A549 (cell line): Measurements from ENCODE around the gene ACTN2. TPM values are rescaled to one million over a fixed set of nuclear protein-coding genes. Genes with fewer than 3 reads are reported as not detected.

Source experiments
- ATAC-seq, 2 experiments: fragments of 200-7000 bp in 1 of 2; fragments of >200 bp in 1 of 2; cut with Nextera tagmentation in 1 of 2; cut with Tn5 transposase in 1 of 2; 3 replicates each; pipeline versions ENCODE4 v1.8.0 to v1.9.1; 2018 to 2020; ENCODE audit warnings: mild to moderate bottlenecking in 1 of 2, moderate library complexity in 1 of 2
- CTCF ChIA-PET: fragments of 300-600 bp; sonication (Branson Sonifier 250); formaldehyde crosslinking; extraction: SDS; loops from one replicate; lab custom pipeline; 2021; ENCODE audit warnings: antibody characterized with exemption, inconsistent platforms; lab: Yijun Ruan, JAX
- POLR2A ChIA-PET: fragments of 350-600 bp; formaldehyde crosslinking; extraction: SDS; loops from one replicate; lab custom pipeline; 2021; ENCODE audit warnings: antibody characterized with exemption, inconsistent platforms; lab: Yijun Ruan, JAX
- DNase-seq, 2 experiments: peaks; one replicate each; pipeline versions ENCODE4 v3.0.0 to v3.0.0-alpha.2; 2011 to 2016; ENCODE audit warnings: low read depth in 1 of 2, low spot score in 1 of 2
- FAIRE-seq: peaks from 2 replicates; lab custom pipeline; 2011; peaks lifted over from hg19 to GRCh38; lab: Jason Lieb, UNC
- H3K27ac ChIP-seq, 2 experiments: fragments of >200 bp; sonication (Bioruptor Twin); formaldehyde crosslinking; 3 replicates each; pipeline ENCODE4 v1.5.1; 2016 to 2017
- H3K4me1 ChIP-seq: fragments of >200 bp; sonication (Bioruptor Twin); formaldehyde crosslinking; 3 replicates; pipeline ENCODE4 v1.6.1; 2016
- H3K4me2 ChIP-seq: fragments of >200 bp; sonication (Bioruptor Twin); formaldehyde crosslinking; 3 replicates; pipeline ENCODE4 v1.6.1; 2016
- H3K4me3 ChIP-seq: fragments of >200 bp; sonication (Bioruptor Twin); formaldehyde crosslinking; 3 replicates; pipeline ENCODE4 v1.5.1; 2016
- H3K9me3 ChIP-seq: fragments of >200 bp; sonication (Bioruptor Twin); formaldehyde crosslinking; 3 replicates; pipeline ENCODE4 v1.6.1; 2016
- ATOH8 ChIP-seq: fragments of 250-450 bp; sonication (Bioruptor Pico); IDR thresholded peaks from 2 replicates; pipeline ENCODE4 v1.5.0; 2020; ENCODE audit warnings: low read depth, mild to moderate bottlenecking, moderate library complexity
- BHLHE40 ChIP-seq: IDR thresholded peaks from 2 replicates; pipeline ENCODE4 v1.6.1; 2012; ENCODE audit warnings: low read depth, low read length, inconsistent platforms
- CBX2 ChIP-seq: fragments of 200-600 bp; sonication (generic); IDR thresholded peaks from 2 replicates; pipeline ENCODE4 v1.6.1; 2016; ENCODE audit warnings: low read depth, mild to moderate bottlenecking, borderline replicate concordance
- CHD2 ChIP-seq: fragments of 150-350 bp; IDR thresholded peaks from 2 replicates; pipeline ENCODE4 v1.6.1; 2014; ENCODE audit warnings: low read length; ENCODE audit not compliant: partially characterized antibody
- ESRRA ChIP-seq: fragments of 150-350 bp; IDR thresholded peaks from 2 replicates; pipeline ENCODE4 v1.6.1; 2014; ENCODE audit warnings: mild to moderate bottlenecking, low read length, borderline replicate concordance
- HMGXB4 ChIP-seq: fragments of 250-450 bp; sonication (Bioruptor Pico); IDR thresholded peaks from 2 replicates; pipeline ENCODE4 v1.5.0; 2021; ENCODE audit warnings: mild to moderate bottlenecking, moderate library complexity, borderline replicate concordance
- HOXB5 ChIP-seq: fragments of 250-450 bp; sonication (Bioruptor Pico); IDR thresholded peaks from 2 replicates; pipeline ENCODE4 v1.5.0; 2020; ENCODE audit warnings: mild to moderate bottlenecking, moderate library complexity
- JUN ChIP-seq, 2 experiments: fragments of >200 bp; sonication (Bioruptor Twin); formaldehyde crosslinking; IDR thresholded peaks; 2 replicates in 1 of 2; 3 replicates in 1 of 2; pipeline ENCODE4 v1.6.1; 2016 to 2017
- KDM5A ChIP-seq: fragments of 200-600 bp; sonication (generic); IDR thresholded peaks from 2 replicates; pipeline ENCODE4 v1.6.1; 2016; ENCODE audit warnings: antibody characterized with exemption, mild to moderate bottlenecking
- MAFK ChIP-seq: fragments of 450-650 bp; IDR thresholded peaks from 2 replicates; pipeline ENCODE4 v1.6.1; 2014; ENCODE audit not compliant: partially characterized antibody
- NR3C1 ChIP-seq: fragments of >200 bp; sonication (Bioruptor Twin); formaldehyde crosslinking; IDR thresholded peaks from 3 replicates; pipeline ENCODE4 v1.6.1; 2017
- PBX3 ChIP-seq: IDR thresholded peaks from 2 replicates; pipeline ENCODE4 v1.6.1; 2012
- POLR2AphosphoS2 ChIP-seq: conservative IDR thresholded peaks from 2 replicates; pipeline ENCODE4 v1.6.1; 2012; ENCODE audit warnings: low read length, improper control_type of control experiment, inconsistent platforms
- RAD21 ChIP-seq, 2 experiments: fragments of >200 bp in 1 of 2; sonication (Bioruptor Twin) in 1 of 2; formaldehyde crosslinking in 1 of 2; IDR thresholded peaks in 1 of 2; conservative IDR thresholded peaks in 1 of 2; 2 replicates in 1 of 2; 3 replicates in 1 of 2; pipeline ENCODE4 v1.6.1; 2012 to 2018; ENCODE audit warnings: inconsistent platforms in 1 of 2
- REST ChIP-seq: fragments of 200-600 bp; sonication (generic); IDR thresholded peaks from 2 replicates; pipeline ENCODE4 v1.6.1; 2016; ENCODE audit warnings: antibody characterized with exemption, mild to moderate bottlenecking, moderate library complexity
- RFX5 ChIP-seq: fragments of 450-650 bp; IDR thresholded peaks from 2 replicates; pipeline ENCODE4 v1.7.1; 2014; ENCODE audit warnings: antibody characterized with exemption, mild to moderate bottlenecking, moderate library complexity
- SMC3 ChIP-seq: fragments of >200 bp; sonication (Bioruptor Twin); formaldehyde crosslinking; IDR thresholded peaks from 3 replicates; pipeline ENCODE4 v1.6.1; 2018; ENCODE audit warnings: inconsistent platforms
- TFCP2L1 ChIP-seq: fragments of 250-450 bp; sonication (Bioruptor Pico); IDR thresholded peaks from 2 replicates; pipeline ENCODE4 v1.5.0; 2021; ENCODE audit warnings: mild to moderate bottlenecking
- TP53 ChIP-seq: fragments of 250-450 bp; sonication (Bioruptor Pico); IDR thresholded peaks from 2 replicates; pipeline ENCODE4 v1.5.0; 2021; ENCODE audit warnings: mild to moderate bottlenecking, moderate library complexity
- WGBS: methylation state at CpG from one replicate; pipeline ENCODE4 v1.1.6; 2017; ENCODE audit errors: missing lambda C conversion rate; 5-methylcytosine and 5-hydroxymethylcytosine counted together
- polyA plus RNA-seq, 4 experiments: library from polyadenylated mRNA; depleted of rRNA in 3 of 4; stranded (reverse); fragments of >200 nt; fragmentation: RNase III in 1 of 4; extraction: RNeasy Plus Mini Kit Qiagen cat#74134 plus additional on column Dnase treatment in 1 of 4; gene quantifications; 2 replicates in 3 of 4; 3 replicates in 1 of 4; pipeline ENCODE4 v1.2.3, GENCODE V29; 2011 to 2017

The ACTN2 gene
- polyA plus RNA-seq, 2 of the 4 experiments (the other 2 are of a cell fraction) = not detected

GRCh38 chr1:236639686-236640085 is 46.6 kb upstream of the ACTN2 start:
- TF ChIP-seq JUN (IDR thresholded peaks at IDR 0.05) (no peak), CHD2 (no peak), CBX2 (no peak), RFX5 (no peak)
- Histone ChIP-seq H3K4me2 (no peak overlapping the region), H3K4me3 (no peak overlapping the region), H3K27ac (no peak overlapping the region), H3K9me3 (no peaks in the 10 kb centered on the region), H3K4me1 (no peaks in the 10 kb centered on the region)
- DNase-seq (no peak), ATAC-seq (0 out of 6 replicates have a peak, but pooled peaks of 1 of the 2 experiments have one; percentile 26), FAIRE-seq (no peak)
- ChIA-PET POLR2A (no interaction called here), CTCF (no interaction called here)
- WGBS = 13% methylated on average over 4 of the region's 4 CpGs

GRCh38 chr1:236642763-236643162 is 43.5 kb upstream of the ACTN2 start:
- no peak for ATAC-seq
- 61% methylated on average over 4 of the region's 4 CpGs for WGBS
- no peak for FAIRE-seq
- H3K27ac ChIP-seq = no peak overlapping the region
- H3K4me2 ChIP-seq = no peak overlapping the region
- no peak for TF ChIP-seq PBX3
- TF ChIP-seq HOXB5 (CRISPR knock-in tag) = no peak
- TF ChIP-seq BHLHE40 = no peak
- no peak for TF ChIP-seq ATOH8 (CRISPR knock-in tag)
- no peak for TF ChIP-seq POLR2AphosphoS2
- no peak for TF ChIP-seq MAFK
- TF ChIP-seq KDM5A = no peak
- TF ChIP-seq ESRRA = no peak
- TF ChIP-seq, all 56 proteins: peak for 0
- Histone ChIP-seq H3K4me3 (no peak overlapping the region), H3K4me1 (no peaks in the 10 kb centered on the region), H3K9me3 (no peaks in the 10 kb centered on the region)
- ChIA-PET CTCF (no interaction called here), POLR2A (no interaction called here)
- no peak for DNase-seq

GRCh38 chr1:236645016-236645680 is 41.2 kb upstream of the ACTN2 start:
- DNase-seq (no peak), ATAC-seq (no peak), FAIRE-seq (no peak)
- H3K4me2 ChIP-seq = no peak overlapping the region
- H3K9me3 ChIP-seq = no peaks in the 10 kb centered on the region
- POLR2A ChIA-PET = no interaction called here
- TF ChIP-seq NR3C1 (no peak), TP53 (CRISPR knock-in tag) (no peak)
- no peaks in the 10 kb centered on the region for H3K4me1 ChIP-seq
- CTCF ChIA-PET = no interaction called here
- no peak overlapping the region for H3K27ac ChIP-seq
- H3K4me3 ChIP-seq = no peak overlapping the region
- WGBS = 35% methylated on average over 5 of the region's 5 CpGs

- TF ChIP-seq ESRRA (no peak), REST (no peak), TFCP2L1 (CRISPR knock-in tag) (no peak), RAD21 (conservative IDR thresholded peaks at IDR 0.05 in 1 of 2, IDR thresholded peaks at IDR 0.05 in 1 of 2) (no peak), SMC3 (no peak), HMGXB4 (CRISPR knock-in tag) (no peak)
- 0% methylated on average over 1 of the region's 1 CpG for WGBS
- no peaks in the 10 kb centered on the region for H3K4me1 ChIP-seq
- FAIRE-seq (no peak), ATAC-seq (no peak), DNase-seq (no peak)
- no peak overlapping the region for H3K4me3 ChIP-seq
- no peaks in the 10 kb centered on the region for H3K9me3 ChIP-seq
- CTCF ChIA-PET = no interaction called here
- H3K27ac ChIP-seq = no peak overlapping the region
- POLR2A ChIA-PET = no interaction called here
- no peak overlapping the region for H3K4me2 ChIP-seq
These were observed 31.8 kb upstream of the ACTN2 start for GRCh38 chr1:236654511-236654910.
